Measurements from ENCODE around the gene INTS3. TPM values are rescaled to one million over a fixed set of nuclear protein-coding genes. Genes with fewer than 3 reads are reported as not detected.

The INTS3 gene
- total and polyA plus RNA-seq, 9 of the 15 experiments (the other 6 are each of a cell fraction or from before 2014, with no cell fraction given), result 6.3 to 24.1 (median 14.3) TPM

- TF ChIP-seq HNRNPUL1 (IDR thresholded peaks at IDR 0.05; ENCODE audit: low read length) (no peak), ZNF263 (CRISPR knock-in tag; IDR thresholded peaks at IDR 0.05; ENCODE audit: borderline replicate concordance) (peak; percentile 25; the same call in 1 of the 2 replicates)
- Histone ChIP-seq H3K4me1 (replicated peaks in 1 of 2; ENCODE audit: control insufficient read depth in 2 of 2, insufficient read depth in 2 of 2, low read length in 2 of 2) (peaks cover 0 to 27% of the 10 kb centered on the region in 2 experiments; a peak in 4 of 5 replicates), H3K9ac (ENCODE audit: insufficient read depth in 1 of 2, low read depth in 2 of 2, low read length in 2 of 2) (no peak overlapping the region), H3K36me3 (ENCODE audit: control insufficient read depth, insufficient read depth, low read length) (no peaks in the 10 kb centered on the region), H2AFZ (ENCODE audit: low read depth, low read length) (no peak overlapping the region), H4K20me1 (replicated peaks; ENCODE audit: control insufficient read depth, insufficient read depth, low read length) (no peaks in the 10 kb centered on the region; the same call in 1 of the 2 replicates), H3K4me3 (no peak overlapping the region), H3K27me3 (ENCODE audit: control insufficient read depth in 2 of 2, insufficient read depth in 2 of 2, low read length in 2 of 2) (peaks cover 33 to 59% of the 10 kb centered on the region in 2 experiments; a peak in 4 of 5 replicates), H3K27ac (ENCODE audit: extremely low read depth, low read depth, low read length) (no peak overlapping the region), H3K4me2 (ENCODE audit: insufficient read depth, low read length) (no peak overlapping the region), H3K79me2 (ENCODE audit: control insufficient read depth, insufficient read depth, low read length) (no peaks in the 10 kb centered on the region), H3K9me1 (ENCODE audit: control insufficient read depth, insufficient read depth, low read length) (no peaks in the 10 kb centered on the region), H3K9me3 (replicated peaks; ENCODE audit: control insufficient read depth, insufficient read depth, low read depth, low read length) (no peaks in the 10 kb centered on the region)
- intact Hi-C loops (cut with micrococcal nuclease), result no loop called here
- no peak for DNase-seq (ENCODE audit: extremely low read depth in 1 of 4, low spot score in 3 of 4)
- in situ Hi-C loops (cut with MboI), result no loop called here
- ChIA-PET POLR2A (interaction anchor here (0.6 kb wide), 1 partner anchor 159 kb away, joined by 3 read pairs; no protein-coding TSS in a partner anchor), CTCF (ENCODE audit: low intra/inter-chr PET ratio) (no interaction called here)
- no TSS peak for BruUV-seq (replicated peaks)
- 3% methylated on average over 7 of the region's 7 CpGs for WGBS (ENCODE audit: insufficient coverage, low coverage, missing lambda C conversion rate)
- no peak for FAIRE-seq
- no peak for ATAC-seq
Observed at GRCh38 chr1:153682730-153683129, 45.1 kb upstream of the INTS3 start.

- no peak for ATAC-seq
- H3K4me2 ChIP-seq (ENCODE audit: insufficient read depth, low read length), result no peak overlapping the region
- H3K27me3 ChIP-seq (ENCODE audit: control insufficient read depth in 2 of 2, insufficient read depth in 2 of 2, low read length in 2 of 2), result peaks cover 25 to 49% of the 10 kb centered on the region in 2 experiments; a peak in 4 of 5 replicates
- TF ChIP-seq TBP (optimal IDR thresholded peaks at IDR 0.05; ENCODE audit: low read depth, low read length) (no peak), SAFB2 (IDR thresholded peaks at IDR 0.05; ENCODE audit: borderline replicate concordance, low read depth, low read length, severe bottlenecking) (no peak), ZNF24 (IDR thresholded peaks at IDR 0.05) (0 out of 2 replicates have a peak, but pooled peaks have one; percentile 35), TCFL5 (CRISPR knock-in tag; conservative IDR thresholded peaks at IDR 0.05) (no peak), HDAC3 (IDR thresholded peaks at IDR 0.05; ENCODE audit: borderline replicate concordance, partially characterized antibody) (no peak), PHTF2 (CRISPR knock-in tag; IDR thresholded peaks at IDR 0.05) (no peak), NCOA1 (IDR thresholded peaks at IDR 0.05; ENCODE audit: low read depth) (no peak), TFAM (CRISPR knock-in tag; conservative IDR thresholded peaks at IDR 0.05) (no peak), PREB (CRISPR knock-in tag; IDR thresholded peaks at IDR 0.05) (no peak), RCOR1 (IDR thresholded peaks at IDR 0.05; ENCODE audit: borderline replicate concordance in 1 of 2, low read depth in 2 of 2, low read length in 2 of 2) (no peak), RBFOX2 (IDR thresholded peaks at IDR 0.05; ENCODE audit: low read depth, low read length) (no peak), E2F4 (CRISPR knock-in tag; IDR thresholded peaks at IDR 0.05; ENCODE audit: low read depth) (no peak), ELF1 (tag; IDR thresholded peaks at IDR 0.05) (no peak)
Observed at GRCh38 chr1:153683854-153684253, 44.0 kb upstream of the INTS3 start.

More at GRCh38 chr1:153683854-153684253, 44.0 kb upstream of the INTS3 start:
- no TSS peak for BruUV-seq (replicated peaks)
- no peak overlapping the region for H2AFZ ChIP-seq (ENCODE audit: low read depth, low read length)
- no peaks in the 10 kb centered on the region for H3K9me3 ChIP-seq (replicated peaks; ENCODE audit: control insufficient read depth, insufficient read depth, low read depth, low read length)
- POLR2A ChIA-PET, result interaction anchor here (0.6 kb wide), 1 partner anchor 12 kb away, joined by 3 read pairs; no protein-coding TSS in a partner anchor
- H3K27ac ChIP-seq (ENCODE audit: extremely low read depth, low read depth, low read length), result no peak overlapping the region
- DNase-seq (ENCODE audit: extremely low read depth in 1 of 4, low spot score in 3 of 4), result peak in 1 of 4 experiments; percentile 34
- CTCF ChIA-PET (ENCODE audit: low intra/inter-chr PET ratio), result no interaction called here
- H3K36me3 ChIP-seq (ENCODE audit: control insufficient read depth, insufficient read depth, low read length), result no peaks in the 10 kb centered on the region
- no peak for FAIRE-seq
- H3K79me2 ChIP-seq (ENCODE audit: control insufficient read depth, insufficient read depth, low read length), result no peaks in the 10 kb centered on the region
- in situ Hi-C loops (cut with MboI) (no loop called here), intact Hi-C loops (cut with micrococcal nuclease) (no loop called here)
- H3K4me1 ChIP-seq (replicated peaks in 1 of 2; ENCODE audit: control insufficient read depth in 2 of 2, insufficient read depth in 2 of 2, low read length in 2 of 2), result peaks cover 3 to 28% of the 10 kb centered on the region in 2 experiments; a peak in 4 of 5 replicates
- WGBS (ENCODE audit: insufficient coverage, low coverage, missing lambda C conversion rate), result 10% methylated on average over 4 of the region's 5 CpGs
- no peak overlapping the region for H3K9ac ChIP-seq (ENCODE audit: insufficient read depth in 1 of 2, low read depth in 2 of 2, low read length in 2 of 2)
- peaks cover 3% of the 10 kb centered on the region for H3K9me1 ChIP-seq (ENCODE audit: control insufficient read depth, insufficient read depth, low read length)
- no peaks in the 10 kb centered on the region for H4K20me1 ChIP-seq (replicated peaks; ENCODE audit: control insufficient read depth, insufficient read depth, low read length)
- no peak overlapping the region for H3K4me3 ChIP-seq

All from K562 (cell line).